Endometrial microvascular endothelial cells (primary cell): ENCODE measurements around the gene IL22RA2. TPM values are rescaled to one million over a fixed set of nuclear protein-coding genes. Genes with fewer than 3 reads are reported as not detected.

Experiments used
- in situ Hi-C: cut with HindIII; loops from 2 replicates; pipeline ENCODE4 v1.10.0; 2017; ENCODE audit warnings: low sequenced_read_pairs, low pct_unique_long_range_greater_than_20kb; ENCODE audit errors: inconsistent ontology term
- total RNA-seq: library from RNA; depleted of rRNA; stranded (reverse); fragments of >200 nt; gene quantifications from one replicate; pipeline ENCODE4 v1.2.3, GENCODE V29; 2015; ENCODE audit errors: inconsistent ontology term

Gene IL22RA2
- total RNA-seq, 1 donor from 2014 or later, result not detected

DNA sequence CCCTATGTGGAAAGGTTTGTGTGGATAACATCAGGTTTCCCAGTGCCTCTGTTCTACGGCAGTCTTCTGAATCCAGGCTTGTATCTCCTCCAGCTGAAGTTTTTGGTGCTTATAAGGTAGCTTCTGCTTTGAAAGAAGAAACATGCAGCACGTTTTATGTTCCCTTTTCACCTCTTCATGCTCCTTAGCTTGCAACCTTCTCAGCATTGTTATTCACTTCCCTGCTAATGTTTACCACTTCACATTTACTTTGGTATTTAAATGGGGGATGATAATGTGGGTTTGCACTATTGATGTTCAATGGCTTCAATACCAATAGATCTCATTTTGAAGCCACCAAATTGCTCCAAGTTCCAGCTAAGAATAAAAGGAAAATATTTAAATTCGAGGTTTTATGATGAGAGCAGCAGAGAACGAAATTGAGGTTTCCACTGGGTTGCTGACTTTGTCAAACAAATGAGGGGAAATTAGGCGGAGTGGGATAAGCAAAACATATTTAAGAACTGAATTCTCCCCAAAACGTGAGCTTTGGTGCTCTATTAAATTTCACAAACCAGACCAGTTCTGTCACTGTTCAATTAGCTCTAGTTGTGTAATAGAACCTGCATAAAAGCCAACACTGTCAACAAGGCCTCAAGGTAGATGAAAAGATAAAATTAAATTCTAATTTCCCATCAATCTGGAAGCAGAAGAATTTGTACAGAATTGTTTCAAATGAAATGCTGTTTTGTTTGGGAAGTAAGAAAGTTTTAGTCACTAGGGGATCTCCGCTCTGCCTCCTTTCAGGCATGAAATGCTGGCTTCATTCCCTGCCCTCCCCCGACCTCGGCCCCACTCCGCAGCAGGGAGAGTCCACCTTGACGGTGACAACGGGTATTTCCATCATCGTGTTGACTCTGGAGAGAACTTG is 1.4 kb downstream of the IL22RA2 start:
- in situ Hi-C loops, result no loop called here

DNA sequence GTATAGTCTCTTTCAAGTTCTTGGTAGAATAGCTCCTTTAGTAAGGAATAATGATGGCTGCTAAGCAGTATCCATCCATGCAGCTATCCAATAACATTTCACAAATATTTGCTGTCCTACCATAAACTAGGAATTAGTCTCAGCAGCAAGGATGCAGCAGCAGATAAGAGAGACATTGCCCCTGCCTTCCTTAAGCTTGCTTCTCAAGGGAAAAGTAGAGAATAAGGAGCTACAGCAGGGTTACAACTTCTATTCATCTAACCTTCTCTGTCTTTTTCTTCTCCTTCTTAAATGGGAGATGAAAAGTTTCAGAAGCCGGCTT is 2.4 kb downstream of the IL22RA2 start:
- in situ Hi-C loops, result no loop called here

DNA sequence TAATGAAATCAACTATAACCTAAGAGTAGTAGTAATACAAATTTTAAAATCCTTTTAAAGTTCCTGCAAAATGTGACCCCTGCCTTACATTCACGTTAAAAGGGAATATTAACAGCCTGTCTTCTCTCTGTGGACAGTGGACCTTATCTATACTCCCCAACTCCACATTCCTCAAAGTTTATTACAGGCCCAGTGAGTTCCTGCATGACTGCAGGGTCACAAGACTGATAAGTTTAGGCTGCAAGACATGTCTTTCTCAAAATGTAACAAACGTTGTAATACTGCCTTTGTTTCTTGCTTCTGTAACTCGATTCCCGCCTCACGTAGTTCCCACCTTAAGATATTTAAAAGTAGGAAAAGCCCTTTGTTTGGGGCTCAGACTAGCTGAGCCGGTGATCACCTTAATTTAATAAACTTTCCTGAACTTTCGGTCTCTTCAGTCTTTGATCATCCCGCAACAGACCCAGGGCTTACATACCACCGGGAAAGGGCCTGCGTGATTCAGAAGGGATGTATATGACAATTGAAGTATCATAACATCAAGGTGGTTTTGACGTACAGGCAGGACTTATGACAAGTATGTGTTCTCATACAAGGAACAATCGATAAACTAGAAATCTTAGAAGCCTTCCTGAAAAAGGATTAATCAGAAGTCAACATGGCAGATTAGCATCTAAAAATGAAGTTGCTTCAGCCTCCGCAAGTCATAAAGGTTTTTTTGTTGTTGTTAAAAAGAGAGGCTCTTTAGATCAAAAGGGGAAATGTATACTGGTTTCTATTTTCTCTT is 3.0 kb downstream of the IL22RA2 start:
- in situ Hi-C loops, result no loop called here

DNA sequence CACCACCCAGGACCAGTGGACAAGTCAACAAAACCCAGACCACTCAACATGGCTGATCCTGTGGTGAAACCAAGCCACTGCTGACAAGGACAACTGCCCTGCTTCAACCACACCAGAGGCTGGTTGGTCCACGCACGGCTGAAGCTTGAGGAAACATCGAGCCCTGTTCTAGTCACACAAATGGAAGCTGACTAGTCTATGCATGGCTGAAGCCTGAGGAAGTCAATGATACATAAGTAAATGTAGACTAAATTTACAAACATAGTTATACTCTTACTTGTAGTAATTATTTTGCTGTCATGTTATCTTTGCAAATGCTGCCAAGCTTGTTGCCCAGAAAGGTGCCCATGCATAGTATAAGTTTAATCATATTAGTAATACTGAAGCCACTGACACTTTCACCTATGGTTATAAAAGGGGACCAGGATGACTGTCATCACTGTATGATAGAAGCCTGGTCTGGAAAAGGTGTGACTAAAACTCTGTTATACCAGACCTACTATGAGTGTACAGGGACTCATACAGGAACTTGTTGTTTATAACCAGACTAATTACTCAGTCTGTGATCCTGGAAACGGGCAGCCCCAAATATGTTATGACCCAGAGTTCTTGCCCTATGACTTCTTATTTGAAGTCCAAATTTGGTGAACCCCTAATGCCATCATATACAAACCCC is 5.6 kb downstream of the IL22RA2 start:
- in situ Hi-C loops, result no loop called here

DNA sequence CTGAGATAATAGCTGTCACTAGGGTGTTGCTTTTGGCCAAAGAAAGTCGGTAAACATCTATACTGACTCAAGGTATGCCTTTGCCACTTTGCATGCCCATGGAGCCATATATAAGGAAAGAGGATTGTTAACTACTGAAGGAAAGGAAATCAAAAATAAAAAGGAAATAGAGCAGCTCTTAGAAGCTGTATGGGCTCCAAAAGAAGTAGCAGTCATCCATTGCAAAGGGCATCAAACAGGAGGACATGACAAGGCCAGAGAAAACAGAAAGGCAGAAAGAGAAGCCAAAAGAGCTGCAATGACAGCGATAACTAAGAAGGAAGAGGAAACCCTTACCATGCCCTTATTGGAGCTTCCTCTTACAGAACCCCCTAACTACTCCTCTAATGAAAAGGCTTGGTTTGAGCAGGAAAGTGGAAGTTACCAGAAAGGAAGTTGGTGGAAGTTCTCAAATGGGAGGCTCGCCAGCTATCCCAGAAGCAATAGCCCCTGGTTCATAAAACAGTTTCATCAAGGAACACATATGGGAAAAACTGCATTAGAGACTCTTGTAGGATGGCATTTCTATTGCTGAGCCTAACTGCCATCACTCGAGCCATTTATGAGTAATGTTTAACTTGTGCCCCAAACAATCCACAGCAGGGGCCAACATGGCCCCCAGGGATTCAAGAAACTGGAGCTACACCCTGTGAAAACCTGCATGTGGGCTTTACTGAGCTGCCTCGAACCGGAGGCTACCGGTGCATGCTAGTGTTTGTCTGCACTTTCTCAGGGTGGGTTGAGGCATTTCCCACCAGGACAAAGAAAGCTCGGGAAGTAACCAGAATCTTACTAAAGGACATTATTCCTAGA is 7.0 kb downstream of the IL22RA2 start:
- in situ Hi-C loops, result no loop called here

DNA sequence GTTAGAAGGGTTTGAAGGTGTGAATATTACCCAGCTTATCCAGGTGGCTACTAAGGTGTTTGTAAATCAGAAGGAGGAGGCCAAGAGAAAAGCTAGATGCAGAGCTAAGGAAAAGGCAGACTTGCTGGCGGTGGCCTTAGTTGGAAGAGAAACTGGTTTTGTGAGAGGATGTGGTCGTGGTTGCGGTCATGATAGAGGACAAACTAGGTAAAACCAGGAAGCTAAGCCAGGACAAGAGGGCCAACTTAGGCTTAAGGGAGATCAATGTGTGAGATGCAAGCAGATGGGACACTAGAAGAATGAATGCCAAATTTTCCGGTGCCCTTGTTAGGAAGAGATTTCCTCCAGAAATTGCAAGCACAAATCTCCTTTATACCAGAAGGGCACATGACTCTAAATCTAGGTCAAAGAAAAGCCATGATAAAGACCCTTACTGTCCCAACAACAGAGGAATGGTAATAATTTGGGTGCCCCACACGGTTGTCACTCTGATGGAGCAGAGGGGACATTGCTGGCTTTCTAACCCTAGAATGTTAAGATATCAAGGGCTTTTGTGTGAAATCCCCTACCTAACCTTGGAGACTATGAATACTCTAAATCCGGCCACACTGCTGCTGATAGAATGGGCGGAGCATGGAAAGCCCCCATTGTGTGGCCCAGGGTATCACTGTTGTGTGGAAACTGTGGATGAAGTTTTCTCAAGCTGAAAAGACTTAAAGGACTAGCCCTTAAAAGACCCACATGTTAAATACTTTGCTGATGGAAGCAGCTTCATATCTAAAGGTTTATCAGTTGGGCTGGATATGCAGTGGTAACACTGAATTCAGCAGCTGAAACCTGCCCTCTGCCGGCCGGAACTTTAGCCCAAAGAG is 7.8 kb downstream of the IL22RA2 start:
- in situ Hi-C loops, result no loop called here

DNA sequence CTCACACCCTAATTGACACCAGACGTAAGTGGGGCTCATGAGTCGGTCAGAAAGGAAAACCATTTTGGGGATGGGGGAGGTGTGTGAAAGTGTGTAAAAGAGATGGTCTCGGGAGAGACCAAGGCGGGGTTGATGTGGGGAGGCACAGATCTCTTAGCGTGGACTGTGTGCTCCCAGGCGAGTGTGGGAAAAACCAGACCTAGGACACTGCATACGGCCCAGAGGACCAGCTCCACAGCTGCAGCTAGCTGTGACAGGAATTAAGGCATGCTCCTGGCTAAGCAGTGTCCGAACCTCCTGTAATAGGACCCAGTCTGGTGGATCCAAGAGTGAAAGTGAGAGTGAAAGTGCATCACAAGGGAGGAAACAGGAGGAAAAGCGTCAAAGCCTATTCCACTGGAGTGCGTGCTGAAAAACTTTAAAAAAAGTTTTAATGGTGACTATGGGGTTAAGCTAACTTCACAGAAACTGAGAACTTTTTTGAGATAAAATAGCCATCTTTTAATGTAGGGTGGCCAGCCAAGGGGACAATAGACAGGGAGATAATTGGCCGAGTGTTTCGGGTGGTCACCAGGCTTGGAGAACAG is 9.6 kb downstream of the IL22RA2 start:
- in situ Hi-C loops, result no loop called here

DNA sequence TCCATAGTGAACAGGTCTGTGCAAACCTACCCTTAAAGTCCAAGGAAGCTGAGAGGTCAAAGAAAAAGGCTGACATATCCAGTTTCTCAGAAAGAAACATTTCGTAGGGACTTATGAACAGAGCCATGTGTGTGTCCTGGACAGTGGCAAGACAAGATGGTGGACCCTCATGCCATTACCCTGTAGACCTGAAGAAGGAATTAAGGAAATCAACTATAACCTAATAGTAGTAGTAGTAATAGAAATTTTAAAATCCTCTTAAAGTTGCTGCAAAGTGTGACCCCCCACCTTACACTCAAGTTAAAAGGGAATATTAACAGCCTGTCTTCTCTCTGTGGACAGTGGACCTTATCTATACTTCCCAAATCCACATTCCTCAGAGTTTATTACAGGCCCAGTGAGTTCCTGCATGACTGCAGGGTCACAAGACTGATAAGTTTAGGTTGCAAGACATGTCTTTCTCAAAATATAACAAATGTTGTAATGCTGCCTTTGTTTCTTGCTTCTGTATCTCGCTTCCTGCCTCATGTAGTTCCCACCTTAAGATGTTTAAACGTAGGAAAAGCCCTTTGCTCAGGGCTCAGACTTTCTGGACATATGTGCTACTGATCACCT is 10.6 kb downstream of the IL22RA2 start:
- in situ Hi-C loops, result no loop called here

DNA sequence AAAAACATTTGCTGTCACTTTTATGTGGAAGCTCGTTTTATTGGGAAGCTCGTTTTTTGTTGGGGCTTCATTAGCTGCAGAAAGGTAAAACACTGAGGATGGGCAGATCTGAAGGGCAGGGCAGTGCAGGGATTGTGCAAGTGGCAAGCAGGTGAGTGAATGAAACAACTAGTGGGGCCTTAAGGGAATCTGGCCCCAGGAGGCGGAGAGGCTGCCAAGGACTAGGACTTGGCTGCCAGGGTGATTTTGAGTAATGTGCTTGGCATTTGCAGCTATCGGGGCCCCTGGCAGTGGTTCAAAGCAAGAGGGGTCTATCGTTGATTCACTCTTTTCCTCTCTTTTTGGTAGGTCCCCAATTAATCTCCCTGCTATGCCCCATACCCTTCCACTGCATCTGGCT is 11.5 kb downstream of the IL22RA2 start:
- in situ Hi-C loops, result no loop called here

DNA sequence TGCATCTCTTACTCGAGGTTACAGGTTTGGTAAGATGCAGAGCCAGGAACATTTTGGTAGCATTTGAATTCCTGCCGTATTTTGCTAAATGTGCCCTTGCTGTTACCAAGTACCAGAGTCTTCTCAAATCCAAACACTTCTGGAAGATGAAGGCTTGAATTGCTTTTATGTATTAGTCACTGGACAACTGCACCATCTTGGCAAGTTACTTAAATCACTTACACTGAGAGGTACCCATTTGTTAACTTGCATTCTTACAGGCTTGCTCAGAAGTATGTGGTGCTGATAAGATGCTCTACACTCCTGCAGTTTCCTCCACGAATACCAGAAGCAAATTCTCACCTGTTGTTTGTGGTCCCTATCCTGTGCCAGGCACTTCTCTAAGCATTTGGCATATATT is 12.7 kb downstream of the IL22RA2 start:
- in situ Hi-C loops, result no loop called here

DNA sequence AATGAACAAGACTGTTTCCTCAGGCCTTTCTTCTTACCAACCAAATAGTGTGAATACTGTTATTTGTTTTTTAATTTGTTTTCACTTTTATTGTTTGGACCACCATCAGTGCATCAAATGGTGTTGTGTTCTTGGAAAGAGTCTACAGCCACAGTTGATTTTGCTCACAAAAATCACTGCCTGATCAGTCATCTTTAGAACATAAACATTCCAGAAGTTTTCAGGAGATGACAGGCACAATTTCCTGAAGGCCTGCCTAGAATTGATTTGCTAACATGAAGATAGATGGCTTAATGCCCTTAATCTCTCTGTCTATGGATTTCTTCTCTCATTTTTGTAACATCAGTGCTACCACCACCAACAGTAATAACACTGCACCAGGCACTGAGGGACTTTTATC is 13.5 kb downstream of the IL22RA2 start:
- in situ Hi-C loops, result no loop called here

DNA sequence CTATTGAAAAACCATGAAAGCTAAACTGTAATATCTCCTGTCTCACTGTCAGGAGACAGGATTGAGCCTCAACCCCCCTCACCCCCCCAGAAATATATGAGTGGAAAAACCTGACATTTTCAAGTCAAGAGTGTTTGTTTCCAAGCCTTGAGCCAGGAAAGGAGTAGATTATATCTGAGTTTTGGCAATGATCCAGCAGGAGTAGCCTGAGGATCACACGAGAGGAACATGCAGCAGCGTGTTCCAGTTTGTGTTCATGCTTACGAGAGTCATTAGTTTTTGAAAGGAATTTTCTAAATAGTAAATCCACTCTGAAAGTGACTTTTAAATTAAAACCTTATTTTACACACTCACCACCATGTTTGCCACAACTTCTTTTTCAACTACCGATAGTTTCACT is 15.8 kb downstream of the IL22RA2 start:
- in situ Hi-C loops, result no loop called here

DNA sequence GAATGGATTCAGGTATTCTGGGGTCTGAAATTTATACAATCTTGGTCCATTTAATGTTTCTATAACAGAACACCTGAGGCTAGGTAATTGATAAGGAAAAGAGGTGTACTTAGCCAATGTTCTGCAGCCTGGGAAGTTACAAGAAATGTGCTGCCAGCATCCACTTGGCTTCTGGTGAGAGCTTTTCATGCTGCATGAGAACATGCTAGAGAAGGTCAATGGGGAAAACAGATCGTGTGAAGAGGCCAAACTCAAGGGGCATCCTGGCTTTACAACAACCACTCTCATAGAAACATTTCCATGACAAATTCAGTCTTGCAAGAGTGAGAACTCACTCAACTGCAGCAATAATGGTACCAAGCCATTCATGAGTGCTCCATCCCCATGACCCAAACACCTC is 16.8 kb downstream of the IL22RA2 start:
- in situ Hi-C loops, result no loop called here

DNA sequence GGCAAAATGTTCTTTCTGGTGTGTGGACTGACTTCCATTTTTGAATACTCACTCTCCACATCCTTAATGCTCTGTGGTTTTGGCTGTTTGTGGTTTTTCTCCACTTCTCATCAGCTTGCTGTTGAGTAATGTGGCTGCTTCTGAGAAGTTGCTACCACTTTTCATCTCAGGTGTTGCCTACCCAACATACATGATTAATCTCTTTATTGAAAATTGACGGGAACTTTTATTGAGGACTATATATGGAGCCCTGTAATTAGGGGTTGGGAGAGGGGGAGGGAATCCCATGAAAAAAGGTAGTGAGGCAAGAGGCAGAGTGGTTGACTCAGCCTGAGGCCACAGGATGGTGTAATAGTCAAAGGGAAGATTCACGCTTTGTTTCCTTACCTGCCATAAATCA is 17.6 kb downstream of the IL22RA2 start:
- in situ Hi-C loops, result no loop called here

DNA sequence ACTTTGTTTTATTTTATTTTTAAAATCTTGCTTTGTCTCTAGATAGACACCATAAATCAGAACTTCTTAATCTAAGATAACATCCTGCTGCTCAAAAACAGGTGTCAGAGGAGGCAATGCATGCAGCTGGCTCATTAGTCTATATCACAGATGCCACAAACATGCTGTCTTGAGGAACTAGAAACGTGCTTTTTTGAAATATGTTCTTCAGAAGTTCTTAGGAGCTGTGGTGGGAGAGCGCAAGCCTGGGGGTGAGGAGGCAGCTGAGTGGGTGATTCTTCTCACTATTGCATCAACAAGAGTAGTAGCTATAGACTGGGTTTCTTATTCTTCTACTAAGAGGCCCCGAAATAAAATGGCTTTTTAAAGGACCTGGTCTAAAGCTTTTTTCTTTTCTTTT is 23.4 kb downstream of the IL22RA2 start:
- in situ Hi-C loops, result no loop called here

DNA sequence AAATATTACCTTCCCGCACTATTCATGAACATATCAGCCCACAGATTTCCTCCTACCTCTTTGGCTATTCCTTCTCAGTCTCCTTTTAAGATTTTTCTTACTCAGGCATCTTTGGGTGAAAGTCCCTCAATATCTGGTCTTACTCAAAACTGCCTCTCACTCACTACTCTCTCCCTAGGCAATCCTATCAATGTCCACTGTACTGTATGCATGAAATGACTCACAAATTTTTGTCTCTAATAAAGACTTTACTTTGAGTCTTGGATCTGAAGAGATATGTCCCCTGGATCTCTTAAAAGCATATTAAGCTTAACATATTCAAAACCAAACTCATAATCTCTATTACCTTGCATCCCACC is 24.4 kb downstream of the IL22RA2 start:
- in situ Hi-C loops, result no loop called here

DNA sequence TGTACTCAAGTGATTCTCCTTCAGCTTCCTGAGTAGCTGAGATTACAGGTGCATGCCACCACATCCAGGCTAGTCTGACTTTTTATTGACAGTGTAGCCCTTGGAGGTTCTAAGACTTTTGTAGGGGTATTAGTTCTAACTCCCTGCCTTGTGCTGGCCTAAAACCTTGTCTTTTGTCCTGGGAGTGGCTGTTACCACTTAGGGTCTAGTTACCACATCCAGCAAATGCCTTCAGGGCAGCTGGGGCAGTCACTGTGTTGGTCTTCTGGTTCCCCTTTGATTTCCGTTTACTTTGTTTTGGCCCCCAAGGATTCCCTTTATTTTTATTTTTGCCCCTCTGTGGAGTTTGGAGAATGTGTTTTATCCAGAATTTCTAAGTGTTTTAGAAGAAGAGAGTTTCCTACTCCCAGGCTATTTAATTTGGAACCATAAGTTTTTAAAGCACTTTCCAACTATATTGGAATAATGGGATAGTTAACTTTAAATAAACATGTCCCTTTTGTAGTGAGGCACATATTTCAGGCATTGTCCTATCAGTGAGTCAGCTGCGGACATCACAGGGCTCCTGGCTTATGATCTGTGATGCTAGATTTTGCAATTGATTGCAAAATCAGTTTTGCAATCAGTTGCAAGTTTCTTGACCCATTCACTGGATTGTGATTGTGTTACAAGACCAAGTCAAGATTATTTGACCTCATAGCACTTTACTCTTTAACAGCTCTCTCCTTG is 25.0 kb downstream of the IL22RA2 start:
- in situ Hi-C loops, result no loop called here
